HepG2 (cell line): Measurements from ENCODE around the gene RSPH1.

ENCODE experiments used
- CTCF ChIP-seq: sonication (generic); formaldehyde crosslinking; IDR thresholded peaks from 2 replicates; pipeline ENCODE4 v1.5.0; 2020; ENCODE audit warnings: mild to moderate bottlenecking, missing genetic modification reagents, moderate library complexity
- GABPA ChIP-seq, 2 experiments: IDR thresholded peaks; 2 replicates each; pipeline ENCODE4 v1.6.1; 2011 to 2016; ENCODE audit warnings: low read depth in 2 of 2, low read length in 1 of 2, missing biosample characterization in 1 of 2, missing genetic modification characterization in 1 of 2
- HMG20B ChIP-seq: conservative IDR thresholded peaks from 2 replicates; pipeline ENCODE4 v1.6.1; 2016; ENCODE audit warnings: missing genetic modification reagents, missing compliant biosample characterization
- IKZF1 ChIP-seq: fragments of 450-650 bp; IDR thresholded peaks from 2 replicates; pipeline ENCODE4 v1.7.1; 2016
- KDM5A ChIP-seq: fragments of 200-600 bp; sonication (generic); IDR thresholded peaks from 2 replicates; pipeline ENCODE4 v1.7.0; 2018; ENCODE audit warnings: antibody characterized with exemption, mild to moderate bottlenecking, low read length, borderline replicate concordance
- MXD3 ChIP-seq: IDR thresholded peaks from 2 replicates; pipeline ENCODE4 v1.6.1; 2016; ENCODE audit warnings: mild to moderate bottlenecking, missing biosample characterization, missing genetic modification reagents
- SP1 ChIP-seq, 2 experiments: fragments of 450-650 bp in 1 of 2; sonication (generic) in 1 of 2; formaldehyde crosslinking in 1 of 2; IDR thresholded peaks; 2 replicates each; pipeline versions ENCODE4 v1.4.0 to v1.6.1; 2016 to 2020; ENCODE audit warnings: missing genetic modification reagents in 1 of 2
- ZNF281 ChIP-seq: sonication (generic); formaldehyde crosslinking; IDR thresholded peaks from 2 replicates; pipeline ENCODE4 v1.4.0; 2020; ENCODE audit warnings: missing genetic modification reagents, borderline replicate concordance
- ZNF292 ChIP-seq: sonication (generic); formaldehyde crosslinking; IDR thresholded peaks from 2 replicates; pipeline ENCODE4 v1.8.1; 2022; ENCODE audit warnings: mild to moderate bottlenecking, low read depth, missing genetic modification reagents, borderline replicate concordance
- TF ChIP-seq, protein P1 (sequence below): sonication (generic); formaldehyde crosslinking; IDR thresholded peaks from 2 replicates; pipeline ENCODE4 v1.8.0; 2022; ENCODE audit warnings: mild to moderate bottlenecking, missing genetic modification reagents

DNA sequence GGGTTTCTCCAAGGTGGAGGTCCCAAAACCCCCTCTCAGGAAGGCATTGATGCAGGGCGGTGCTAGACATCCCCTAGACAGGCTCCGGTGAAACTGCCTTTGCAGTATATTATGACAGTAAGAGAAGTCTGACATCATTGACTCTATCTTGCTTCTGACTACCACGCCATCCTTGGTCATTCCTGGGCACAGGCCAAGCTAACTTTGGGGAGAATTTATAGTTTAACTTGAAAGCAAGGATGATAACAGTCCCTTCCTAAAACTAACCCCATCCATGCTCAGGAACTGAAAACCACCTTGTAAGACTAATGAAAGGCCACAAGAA lies 30.3 kb downstream of the RSPH1 start:
- TF ChIP-seq CTCF (CRISPR knock-in tag) = no peak
- TF ChIP-seq ZNF292 (CRISPR knock-in tag) = no peak
- no peak for TF ChIP-seq ZNF281 (CRISPR knock-in tag)
- TF ChIP-seq HMG20B = no peak
- TF ChIP-seq SP1 (IDR thresholded peaks at IDR 0.05) = no peak
- no peak for TF ChIP-seq SP1 (CRISPR knock-in tag; IDR thresholded peaks at IDR 0.05)
- no peak for TF ChIP-seq MXD3 (CRISPR knock-in tag)
- TF ChIP-seq KDM5A = no peak
- no peak for TF ChIP-seq GABPA (IDR thresholded peaks at IDR 0.05; ENCODE audit: low read depth, low read length)
- no peak for TF ChIP-seq GABPA (CRISPR knock-in tag; IDR thresholded peaks at IDR 0.05; ENCODE audit: low read depth)
- TF ChIP-seq, protein P1, sequence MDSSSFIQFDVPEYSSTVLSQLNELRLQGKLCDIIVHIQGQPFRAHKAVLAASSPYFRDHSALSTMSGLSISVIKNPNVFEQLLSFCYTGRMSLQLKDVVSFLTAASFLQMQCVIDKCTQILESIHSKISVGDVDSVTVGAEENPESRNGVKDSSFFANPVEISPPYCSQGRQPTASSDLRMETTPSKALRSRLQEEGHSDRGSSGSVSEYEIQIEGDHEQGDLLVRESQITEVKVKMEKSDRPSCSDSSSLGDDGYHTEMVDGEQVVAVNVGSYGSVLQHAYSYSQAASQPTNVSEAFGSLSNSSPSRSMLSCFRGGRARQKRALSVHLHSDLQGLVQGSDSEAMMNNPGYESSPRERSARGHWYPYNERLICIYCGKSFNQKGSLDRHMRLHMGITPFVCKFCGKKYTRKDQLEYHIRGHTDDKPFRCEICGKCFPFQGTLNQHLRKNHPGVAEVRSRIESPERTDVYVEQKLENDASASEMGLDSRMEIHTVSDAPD (CRISPR knock-in tag) = no peak
- no peak for TF ChIP-seq IKZF1
